ENCODE data around the gene PECR.

PECR gene

DNA sequence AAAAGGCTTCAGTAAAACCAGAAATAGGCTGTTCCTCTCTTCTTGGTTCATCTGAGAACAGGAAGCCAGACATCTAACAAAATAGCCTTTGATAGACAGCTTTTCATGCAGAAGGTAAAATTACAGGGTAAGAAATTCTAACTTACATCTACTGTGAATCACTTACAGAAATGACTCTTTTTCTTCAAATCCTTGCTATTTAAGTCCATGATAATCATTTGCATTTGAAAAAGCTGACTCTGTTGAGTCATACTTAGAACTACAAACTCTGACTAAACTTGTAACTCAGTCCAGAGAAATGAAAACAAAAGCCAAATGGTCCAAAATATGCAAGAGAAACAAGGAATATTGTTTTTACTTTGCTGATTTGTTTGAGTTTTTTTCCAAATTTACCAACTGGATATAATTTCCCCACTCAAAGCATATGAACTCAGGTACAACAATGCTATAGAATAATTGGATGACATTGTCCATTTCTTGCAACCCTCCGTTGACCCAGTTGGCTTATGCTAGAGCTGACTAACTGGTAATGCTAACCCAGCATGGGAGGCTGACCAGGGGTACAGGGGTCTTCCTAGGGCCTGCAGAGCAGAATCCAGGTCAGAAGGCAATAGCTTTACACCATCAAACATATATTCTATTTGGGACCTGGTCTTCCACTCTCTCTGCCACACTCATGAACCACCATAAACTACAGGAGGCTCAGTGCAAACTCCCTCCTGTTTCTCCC lies 49.5 kb downstream of the PECR start:
- H3K4me3 ChIP-seq (ENCODE audit: low read depth, low read length): no peak overlapping the region
- TF ChIP-seq, protein P1, sequence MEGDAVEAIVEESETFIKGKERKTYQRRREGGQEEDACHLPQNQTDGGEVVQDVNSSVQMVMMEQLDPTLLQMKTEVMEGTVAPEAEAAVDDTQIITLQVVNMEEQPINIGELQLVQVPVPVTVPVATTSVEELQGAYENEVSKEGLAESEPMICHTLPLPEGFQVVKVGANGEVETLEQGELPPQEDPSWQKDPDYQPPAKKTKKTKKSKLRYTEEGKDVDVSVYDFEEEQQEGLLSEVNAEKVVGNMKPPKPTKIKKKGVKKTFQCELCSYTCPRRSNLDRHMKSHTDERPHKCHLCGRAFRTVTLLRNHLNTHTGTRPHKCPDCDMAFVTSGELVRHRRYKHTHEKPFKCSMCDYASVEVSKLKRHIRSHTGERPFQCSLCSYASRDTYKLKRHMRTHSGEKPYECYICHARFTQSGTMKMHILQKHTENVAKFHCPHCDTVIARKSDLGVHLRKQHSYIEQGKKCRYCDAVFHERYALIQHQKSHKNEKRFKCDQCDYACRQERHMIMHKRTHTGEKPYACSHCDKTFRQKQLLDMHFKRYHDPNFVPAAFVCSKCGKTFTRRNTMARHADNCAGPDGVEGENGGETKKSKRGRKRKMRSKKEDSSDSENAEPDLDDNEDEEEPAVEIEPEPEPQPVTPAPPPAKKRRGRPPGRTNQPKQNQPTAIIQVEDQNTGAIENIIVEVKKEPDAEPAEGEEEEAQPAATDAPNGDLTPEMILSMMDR (IDR thresholded peaks at IDR 0.05; ENCODE audit: borderline replicate concordance, insufficient read depth, low read depth, low read length): no peak

DNA sequence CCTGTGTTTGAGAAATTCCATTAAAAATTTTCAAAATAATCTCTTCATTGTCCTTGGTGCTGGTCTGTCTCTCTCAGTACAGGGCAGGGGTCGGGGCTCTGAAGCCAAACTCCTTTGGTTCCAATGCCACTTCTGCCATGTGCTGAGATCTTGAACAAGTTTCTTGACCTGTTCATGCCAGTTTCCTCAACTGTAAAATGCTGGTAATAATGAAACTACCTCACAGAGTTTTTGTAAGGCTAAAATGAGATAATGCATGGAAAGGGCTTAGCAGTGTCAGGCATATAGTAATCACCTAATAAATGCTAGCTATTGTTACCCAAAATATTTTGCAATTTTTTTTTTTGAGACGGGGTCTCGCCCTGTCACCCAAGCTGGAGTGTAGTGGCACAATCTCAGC lies 51.4 kb downstream of the PECR start:
- no peak overlapping the region for H3K4me3 ChIP-seq (ENCODE audit: low read depth, low read length)
- TF ChIP-seq, protein P1 (IDR thresholded peaks at IDR 0.05; ENCODE audit: borderline replicate concordance, insufficient read depth, low read depth, low read length): no peak

DNA sequence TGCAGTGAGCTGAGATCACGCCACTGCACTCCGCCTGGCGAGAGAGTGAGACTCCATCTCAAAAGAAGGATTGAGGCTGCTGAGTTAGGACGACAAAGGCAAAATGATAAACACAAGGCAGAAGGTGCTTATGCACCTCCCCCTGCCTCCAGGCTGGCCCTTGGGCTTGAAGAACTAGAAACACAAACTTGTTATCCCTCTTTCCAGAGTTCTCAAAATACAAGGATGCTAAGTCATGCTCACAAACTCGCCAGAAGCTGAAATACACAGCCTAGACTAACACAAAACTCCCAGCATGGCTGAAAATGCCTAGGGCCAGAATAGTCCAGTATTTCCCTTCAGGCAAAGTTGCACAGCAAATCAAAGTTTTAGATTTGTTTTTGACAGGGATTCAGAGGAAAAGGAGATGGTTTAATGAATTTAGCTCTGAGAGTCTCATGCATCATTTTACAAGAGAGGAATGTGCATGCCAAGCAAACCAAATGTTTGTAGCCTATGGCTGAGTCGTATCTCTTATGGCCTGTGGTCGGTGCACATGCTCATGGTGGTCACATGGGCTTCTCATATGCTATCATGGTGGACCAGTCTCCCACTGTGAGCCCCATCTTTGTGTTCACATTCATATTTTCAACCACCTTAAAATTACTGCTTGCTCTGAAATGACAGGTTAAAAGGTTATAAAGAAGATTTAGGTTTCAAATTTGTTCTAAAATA lies 52.0 kb downstream of the PECR start:
- TF ChIP-seq, protein P1 (IDR thresholded peaks at IDR 0.05; ENCODE audit: borderline replicate concordance, insufficient read depth, low read depth, low read length): no peak

DNA sequence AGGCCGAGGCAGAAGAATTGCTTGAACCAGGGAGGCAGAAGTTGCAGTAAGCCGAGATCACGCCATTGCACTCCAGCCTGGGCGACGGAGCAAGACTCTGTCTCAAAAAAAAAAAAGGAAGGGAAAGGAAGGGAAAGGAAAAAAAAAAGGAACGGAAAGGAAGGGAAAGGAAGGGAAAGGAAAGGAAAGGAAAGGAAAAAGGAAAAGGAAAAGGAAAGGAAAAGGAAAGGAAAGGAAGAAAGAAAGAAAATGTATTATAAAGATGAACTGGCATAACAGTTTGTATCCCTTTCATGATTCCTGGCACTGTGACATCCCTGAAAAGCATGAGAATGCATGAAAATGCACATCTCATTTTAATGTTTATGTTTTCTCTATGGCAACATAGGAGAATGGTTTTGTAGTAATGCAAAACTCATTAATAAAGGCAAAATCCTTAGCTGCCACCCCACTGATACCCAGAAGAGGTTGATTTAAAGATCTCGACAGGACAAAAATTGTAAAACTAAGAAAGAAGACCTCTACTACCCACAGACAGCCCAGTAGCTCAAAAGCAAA lies 56.8 kb downstream of the PECR start:
- TF ChIP-seq, protein P1 (IDR thresholded peaks at IDR 0.05; ENCODE audit: borderline replicate concordance, insufficient read depth, low read depth, low read length): no peak
- H3K4me3 ChIP-seq (ENCODE audit: low read depth, low read length): no peak overlapping the region

More for the DNA sequence above, 52.0 kb downstream of the PECR start:
- H3K4me3 ChIP-seq (ENCODE audit: low read depth, low read length): no peak overlapping the region

DNA sequence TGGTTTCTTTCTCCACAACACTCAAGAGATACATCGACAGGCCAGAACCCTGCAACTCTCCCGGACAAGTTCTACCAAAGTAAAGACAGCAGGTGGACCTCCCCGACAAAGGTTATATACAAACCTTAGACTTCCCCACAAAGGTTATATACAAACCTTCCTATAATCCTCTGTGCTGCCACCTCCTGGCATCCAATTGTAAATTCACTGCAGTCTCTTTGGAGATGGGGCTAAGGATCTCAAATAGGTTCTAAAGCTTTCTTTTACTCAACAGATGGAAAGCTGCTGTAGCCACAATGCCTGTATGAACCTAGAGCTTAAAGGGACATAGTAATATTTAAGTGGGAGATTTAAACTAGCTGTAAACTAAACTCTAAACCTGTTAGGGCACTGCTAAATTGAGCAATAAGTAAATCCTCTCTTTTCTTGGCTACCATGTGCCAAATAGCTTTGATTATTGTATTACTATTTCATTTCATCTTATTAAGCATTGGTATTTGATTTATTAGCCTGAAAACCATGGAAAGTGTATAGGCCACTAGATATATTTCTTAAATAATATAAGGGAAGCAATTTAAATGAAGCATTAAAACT lies 58.5 kb downstream of the PECR start:
- TF ChIP-seq, protein P1 (IDR thresholded peaks at IDR 0.05; ENCODE audit: borderline replicate concordance, insufficient read depth, low read depth, low read length): peak; percentile 61; the same call in 1 of the 2 replicates
- H3K4me3 ChIP-seq (ENCODE audit: low read depth, low read length): no peak overlapping the region

DNA sequence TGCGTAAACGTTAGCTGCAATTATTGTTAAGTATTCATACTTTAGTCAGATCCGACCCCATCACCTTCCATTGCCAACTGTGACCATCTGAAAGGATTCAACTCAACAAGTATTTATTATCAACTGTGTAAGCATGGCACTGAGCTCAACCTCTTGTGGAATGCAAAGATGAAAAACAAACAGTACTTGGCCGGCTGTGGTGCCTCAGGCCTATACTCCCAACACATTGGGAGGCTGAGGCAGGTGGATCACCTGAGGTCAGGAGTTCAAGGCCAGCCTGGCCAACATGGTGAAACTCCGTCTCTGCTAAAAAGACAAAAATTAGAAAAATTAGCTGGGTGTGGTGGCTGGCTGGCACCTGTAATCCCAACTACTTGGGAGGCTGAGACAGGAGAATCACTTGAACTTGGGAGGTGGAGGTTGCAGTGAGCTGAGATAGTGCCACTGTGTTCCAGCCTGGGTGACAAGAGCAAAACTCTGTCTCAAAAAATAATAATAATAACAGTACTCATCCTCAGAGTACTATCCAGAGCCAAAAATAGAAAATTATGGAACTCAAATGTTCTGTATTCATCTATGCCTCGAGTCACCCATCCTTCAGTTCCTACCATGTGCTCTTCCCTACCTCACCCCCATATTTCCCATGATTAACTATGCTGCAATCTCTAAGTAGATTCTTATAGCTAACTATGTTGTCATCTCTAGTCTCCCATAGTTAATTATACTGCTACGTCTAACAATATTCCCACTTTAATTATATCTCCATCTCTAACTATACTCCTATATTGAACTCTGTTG lies 59.6 kb downstream of the PECR start:
- TF ChIP-seq, protein P1 (IDR thresholded peaks at IDR 0.05; ENCODE audit: borderline replicate concordance, insufficient read depth, low read depth, low read length): no peak
- no peak overlapping the region for H3K4me3 ChIP-seq (ENCODE audit: low read depth, low read length)
